Hepatocyte (in vitro differentiated cells): ENCODE measurements around the gene STK38L. TPM values are rescaled to one million over a fixed set of nuclear protein-coding genes. Genes with fewer than 3 reads are reported as not detected.

Experiments used
- DNase-seq: peaks from one replicate; pipeline ENCODE4 v3.0.0-alpha.2; 2016; ENCODE audit warnings: low spot score
- H2AFZ ChIP-seq: fragments of 200-600 bp; sonication (generic); 2 replicates; pipeline ENCODE4 v1.6.0; 2016; ENCODE audit warnings: antibody characterized with exemption, mild to moderate bottlenecking
- H3K27ac ChIP-seq: fragments of 200-600 bp; sonication (generic); 2 replicates; pipeline ENCODE4 v1.5.1; 2016; ENCODE audit warnings: mild to moderate bottlenecking
- H3K27me3 ChIP-seq: fragments of 200-600 bp; sonication (generic); 2 replicates; pipeline ENCODE4 v1.6.1; 2016
- H3K36me3 ChIP-seq: fragments of 200-600 bp; sonication (generic); replicated peaks from 2 replicates; pipeline ENCODE4 v1.5.1; 2016; ENCODE audit warnings: low read depth; ENCODE audit not compliant: insufficient read depth
- H3K4me1 ChIP-seq: fragments of 200-600 bp; sonication (generic); 2 replicates; pipeline ENCODE4 v1.5.1; 2016; ENCODE audit warnings: mild to moderate bottlenecking, moderate library complexity; ENCODE audit not compliant: insufficient read depth
- H3K4me2 ChIP-seq: fragments of 200-600 bp; sonication (generic); 2 replicates; pipeline ENCODE4 v1.6.0; 2016
- H3K4me3 ChIP-seq: fragments of 200-600 bp; sonication (generic); 2 replicates; pipeline ENCODE4 v1.5.1; 2016; ENCODE audit warnings: mild to moderate bottlenecking
- H3K79me2 ChIP-seq: fragments of 200-600 bp; sonication (generic); 2 replicates; pipeline ENCODE4 v1.6.0; 2017; ENCODE audit warnings: mild to moderate bottlenecking
- H3K9me2 ChIP-seq: fragments of 200-600 bp; sonication (generic); replicated peaks from 2 replicates; pipeline ENCODE4 v1.6.0; 2017; ENCODE audit warnings: mild to moderate bottlenecking; ENCODE audit not compliant: insufficient read depth
- H3K9me3 ChIP-seq: fragments of 200-600 bp; sonication (generic); 2 replicates; pipeline ENCODE4 v1.5.1; 2016; ENCODE audit warnings: low read depth, mild to moderate bottlenecking
- H4K20me1 ChIP-seq: fragments of 200-600 bp; sonication (generic); 2 replicates; pipeline ENCODE4 v1.6.0; 2016; ENCODE audit warnings: mild to moderate bottlenecking; ENCODE audit not compliant: insufficient read depth, poor library complexity, severe bottlenecking
- EZH2 ChIP-seq: fragments of 200-600 bp; sonication (generic); IDR thresholded peaks from 2 replicates; pipeline ENCODE4 v1.6.1; 2016; ENCODE audit warnings: antibody characterized with exemption, mild to moderate bottlenecking, borderline replicate concordance
- EZH2phosphoT487 ChIP-seq: fragments of 200-600 bp; sonication (generic); IDR thresholded peaks from one replicate; pipeline ENCODE4 v1.6.1; 2018; ENCODE audit warnings: antibody characterized with exemption, mild to moderate bottlenecking, low read depth, moderate library complexity; ENCODE audit not compliant: unreplicated experiment, severe bottlenecking
- WGBS: methylation state at CpG from one replicate; pipeline ENCODE4 v1.1.6; 2016; ENCODE audit warnings: low lambda C conversion rate; ENCODE audit errors: missing lambda C conversion rate; 5-methylcytosine and 5-hydroxymethylcytosine counted together
- polyA plus RNA-seq: library from polyadenylated mRNA; unstranded; fragments of >200 nt; fragmentation: Nextera tagmentation; extraction: Ambion mirVana; gene quantifications from 2 replicates; pipeline ENCODE4 v1.2.1, GENCODE V29; 2016
- total RNA-seq: library from RNA; depleted of rRNA; stranded (reverse); fragments of >200 nt; gene quantifications from 2 replicates; pipeline ENCODE4 v1.2.3, GENCODE V29; 2014
- TF ChIP-seq, protein P1 (sequence below): fragments of 200-600 bp; sonication (generic); IDR thresholded peaks from 2 replicates; pipeline ENCODE4 v1.5.1; 2016; ENCODE audit warnings: antibody characterized with exemption, mild to moderate bottlenecking; ENCODE audit not compliant: poor library complexity

STK38L gene
- total and polyA plus RNA-seq, 2 experiments from 2014 or later: 18.8 to 36.7 TPM

DNA sequence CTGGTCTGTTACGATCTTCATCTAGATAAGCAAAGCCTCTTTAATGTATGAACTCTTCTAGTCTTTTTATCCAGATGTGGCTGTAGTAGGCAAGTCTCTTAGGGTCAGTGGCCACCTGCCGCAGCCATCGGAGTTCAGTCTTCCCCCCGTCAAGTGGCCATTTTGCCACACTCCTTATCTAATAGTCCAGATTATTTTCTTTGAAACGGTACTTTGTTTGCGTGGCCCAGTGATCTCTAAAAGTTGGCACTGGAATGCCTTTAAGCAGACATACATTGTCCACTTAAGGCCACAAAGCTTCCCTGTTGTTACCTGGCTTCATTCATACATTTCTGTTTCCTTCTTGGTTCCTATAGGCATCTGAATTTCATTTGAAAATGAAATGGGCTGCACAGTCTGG lies 52.6 kb downstream of the STK38L start:
- H4K20me1 ChIP-seq: no peaks in the 10 kb centered on the region
- 83% methylated on average over 6 of the region's 6 CpGs for WGBS

DNA sequence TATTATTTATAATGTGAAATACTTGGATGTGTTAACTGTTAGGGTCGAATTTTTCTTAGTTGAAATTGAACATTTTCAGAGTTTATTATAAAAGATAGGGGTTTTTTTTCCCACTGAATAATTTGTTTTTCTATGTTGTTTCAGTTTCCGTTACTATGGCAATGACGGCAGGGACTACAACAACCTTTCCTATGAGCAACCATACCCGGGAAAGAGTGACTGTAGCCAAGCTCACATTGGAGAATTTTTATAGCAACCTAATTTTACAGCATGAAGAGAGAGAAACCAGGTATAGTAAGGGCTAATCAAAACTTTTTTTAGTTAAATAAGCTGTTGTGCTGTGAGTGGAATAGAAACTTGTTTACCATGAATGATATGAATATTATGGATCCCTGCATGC lies 53.5 kb downstream of the STK38L start:
- H3K79me2 ChIP-seq: peaks cover 28% of the 10 kb centered on the region
- WGBS: 95% methylated on average over 4 of the region's 4 CpGs

More for the DNA sequence above, 52.6 kb downstream of the STK38L start:
- Histone ChIP-seq H3K9me2 (no peaks in the 10 kb centered on the region), H2AFZ (no peak overlapping the region), H3K36me3 (no peaks in the 10 kb centered on the region), H3K9me3 (no peaks in the 10 kb centered on the region), H3K4me3 (no peak overlapping the region), H3K79me2 (peaks cover 30% of the 10 kb centered on the region), H3K4me2 (no peak overlapping the region), H3K4me1 (no peaks in the 10 kb centered on the region), H3K27me3 (no peaks in the 10 kb centered on the region), H3K27ac (no peak overlapping the region)
- TF ChIP-seq EZH2 (no peak), EZH2phosphoT487 (no peak)
- TF ChIP-seq, protein P1, sequence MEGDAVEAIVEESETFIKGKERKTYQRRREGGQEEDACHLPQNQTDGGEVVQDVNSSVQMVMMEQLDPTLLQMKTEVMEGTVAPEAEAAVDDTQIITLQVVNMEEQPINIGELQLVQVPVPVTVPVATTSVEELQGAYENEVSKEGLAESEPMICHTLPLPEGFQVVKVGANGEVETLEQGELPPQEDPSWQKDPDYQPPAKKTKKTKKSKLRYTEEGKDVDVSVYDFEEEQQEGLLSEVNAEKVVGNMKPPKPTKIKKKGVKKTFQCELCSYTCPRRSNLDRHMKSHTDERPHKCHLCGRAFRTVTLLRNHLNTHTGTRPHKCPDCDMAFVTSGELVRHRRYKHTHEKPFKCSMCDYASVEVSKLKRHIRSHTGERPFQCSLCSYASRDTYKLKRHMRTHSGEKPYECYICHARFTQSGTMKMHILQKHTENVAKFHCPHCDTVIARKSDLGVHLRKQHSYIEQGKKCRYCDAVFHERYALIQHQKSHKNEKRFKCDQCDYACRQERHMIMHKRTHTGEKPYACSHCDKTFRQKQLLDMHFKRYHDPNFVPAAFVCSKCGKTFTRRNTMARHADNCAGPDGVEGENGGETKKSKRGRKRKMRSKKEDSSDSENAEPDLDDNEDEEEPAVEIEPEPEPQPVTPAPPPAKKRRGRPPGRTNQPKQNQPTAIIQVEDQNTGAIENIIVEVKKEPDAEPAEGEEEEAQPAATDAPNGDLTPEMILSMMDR: no peak
- DNase-seq: no peak

DNA sequence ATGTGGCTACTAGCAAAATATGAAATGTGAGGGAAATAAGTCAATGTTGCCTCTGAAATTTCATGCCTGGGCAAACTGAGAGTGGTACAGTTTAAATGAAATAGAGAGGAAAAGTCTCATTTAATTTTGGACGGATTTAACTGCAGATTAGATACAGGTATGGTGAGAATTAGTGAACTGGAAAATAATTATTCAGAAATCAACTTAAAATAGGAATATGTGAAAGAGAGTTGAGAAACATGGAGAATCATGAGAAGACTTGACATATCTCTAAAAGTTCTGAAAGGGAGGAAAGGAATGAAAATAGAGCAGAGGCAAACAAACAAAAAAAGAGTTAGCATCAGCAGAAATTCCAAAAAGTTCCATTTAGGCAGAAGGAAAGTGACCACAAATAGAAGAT lies 55.0 kb downstream of the STK38L start:
- Histone ChIP-seq H2AFZ (no peak overlapping the region), H3K79me2 (peaks cover 23% of the 10 kb centered on the region), H3K36me3 (no peaks in the 10 kb centered on the region), H3K27ac (no peak overlapping the region), H4K20me1 (no peaks in the 10 kb centered on the region), H3K9me3 (no peaks in the 10 kb centered on the region), H3K4me2 (no peak overlapping the region), H3K4me3 (no peak overlapping the region), H3K4me1 (peaks cover 4% of the 10 kb centered on the region), H3K27me3 (no peaks in the 10 kb centered on the region), H3K9me2 (no peaks in the 10 kb centered on the region)
- TF ChIP-seq EZH2phosphoT487 (no peak), EZH2 (no peak)
- TF ChIP-seq, protein P1: no peak
- DNase-seq: no peak
- WGBS: 100% methylated on average over 1 of the region's 1 CpG

More for the DNA sequence above, 53.5 kb downstream of the STK38L start:
- no peaks in the 10 kb centered on the region for H3K36me3 ChIP-seq
- H3K4me3 ChIP-seq: no peak overlapping the region
- H3K9me2 ChIP-seq: no peaks in the 10 kb centered on the region
- no peak for DNase-seq
- TF ChIP-seq EZH2phosphoT487 (no peak), EZH2 (no peak)
- TF ChIP-seq, protein P1: no peak
- no peak overlapping the region for H2AFZ ChIP-seq
- H3K4me2 ChIP-seq: no peak overlapping the region
- no peaks in the 10 kb centered on the region for H4K20me1 ChIP-seq
- H3K9me3 ChIP-seq: no peaks in the 10 kb centered on the region
- no peak overlapping the region for H3K27ac ChIP-seq
- H3K4me1 ChIP-seq: no peaks in the 10 kb centered on the region
- no peaks in the 10 kb centered on the region for H3K27me3 ChIP-seq

DNA sequence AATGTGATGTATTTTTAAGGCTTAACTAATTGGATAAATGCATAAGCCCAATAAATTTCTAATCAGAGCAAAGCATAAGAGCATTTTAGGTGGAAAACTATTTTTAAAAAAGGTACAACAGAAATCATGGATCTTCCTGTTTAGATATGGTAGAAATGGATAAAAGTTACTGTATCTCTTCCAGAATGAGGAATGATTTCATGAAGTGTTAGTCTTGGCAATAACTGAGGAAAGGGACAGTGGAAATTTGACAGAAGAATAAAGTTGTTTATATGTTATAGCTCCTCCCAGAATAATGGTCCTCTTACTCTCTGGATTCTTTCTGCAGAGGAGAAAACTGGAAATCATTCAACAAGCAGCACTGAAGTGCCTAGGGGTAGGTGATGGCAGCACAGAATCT lies 56.1 kb downstream of the STK38L start:
- Histone ChIP-seq H3K27ac (no peak overlapping the region), H3K4me2 (no peak overlapping the region), H3K36me3 (no peaks in the 10 kb centered on the region), H3K27me3 (no peaks in the 10 kb centered on the region), H4K20me1 (no peaks in the 10 kb centered on the region), H3K9me3 (no peaks in the 10 kb centered on the region), H2AFZ (no peak overlapping the region), H3K9me2 (no peaks in the 10 kb centered on the region), H3K79me2 (peaks cover 14% of the 10 kb centered on the region), H3K4me1 (peaks cover 4% of the 10 kb centered on the region), H3K4me3 (no peak overlapping the region)
- TF ChIP-seq EZH2: no peak
- TF ChIP-seq EZH2phosphoT487: no peak
- TF ChIP-seq, protein P1: no peak
- no peak for DNase-seq
